GM12873 (cell line): ENCODE data around the gene KCNN2.

ENCODE experiments used
- CTCF ChIP-seq: IDR thresholded peaks from 2 replicates; pipeline ENCODE4 v1.5.1; 2012; ENCODE audit warnings: low read depth, mild to moderate bottlenecking, moderate library complexity, low read length, control low read depth; ENCODE audit not compliant: insufficient read depth; ENCODE audit errors: missing control alignments

KCNN2 gene

DNA sequence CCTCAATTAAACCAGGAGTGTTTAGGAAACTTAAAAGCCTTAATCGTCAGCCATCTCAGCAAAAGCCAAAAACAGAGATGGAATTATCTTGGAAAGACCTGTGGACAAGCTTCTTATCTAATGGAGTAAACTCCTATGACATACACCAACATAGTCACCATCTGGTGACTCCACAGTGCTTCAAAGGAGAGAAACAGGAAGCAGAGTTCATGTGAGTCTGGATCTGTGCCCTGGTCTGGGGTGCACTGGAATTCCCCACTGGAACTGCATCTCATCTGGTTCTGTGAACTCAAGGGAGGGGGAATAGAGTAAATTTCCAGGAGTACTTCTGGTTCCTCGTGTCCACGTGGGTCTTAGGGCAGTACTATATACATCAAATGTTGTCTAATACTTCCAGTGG lies 36.3 kb upstream of the KCNN2 start:
- no peak for TF ChIP-seq CTCF

DNA sequence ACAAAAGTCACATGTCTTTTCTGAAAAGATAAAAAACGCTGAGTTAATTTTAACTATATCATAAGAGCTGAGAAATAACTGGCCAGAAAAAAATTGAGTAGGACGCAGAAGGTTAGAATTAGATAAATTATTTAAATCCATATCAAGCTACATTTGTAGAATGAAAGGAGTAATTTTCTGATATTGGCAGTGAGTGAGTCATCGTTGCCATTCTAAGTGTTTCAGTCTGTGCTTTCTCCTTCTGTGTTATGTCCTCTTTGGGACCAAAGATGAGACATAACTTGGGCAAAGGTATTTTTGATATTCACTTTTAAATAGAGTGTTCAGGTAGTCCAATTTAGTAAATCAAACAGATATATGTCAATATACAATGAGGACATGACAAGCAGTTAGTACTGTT lies 34.4 kb upstream of the KCNN2 start:
- TF ChIP-seq CTCF: no peak

DNA sequence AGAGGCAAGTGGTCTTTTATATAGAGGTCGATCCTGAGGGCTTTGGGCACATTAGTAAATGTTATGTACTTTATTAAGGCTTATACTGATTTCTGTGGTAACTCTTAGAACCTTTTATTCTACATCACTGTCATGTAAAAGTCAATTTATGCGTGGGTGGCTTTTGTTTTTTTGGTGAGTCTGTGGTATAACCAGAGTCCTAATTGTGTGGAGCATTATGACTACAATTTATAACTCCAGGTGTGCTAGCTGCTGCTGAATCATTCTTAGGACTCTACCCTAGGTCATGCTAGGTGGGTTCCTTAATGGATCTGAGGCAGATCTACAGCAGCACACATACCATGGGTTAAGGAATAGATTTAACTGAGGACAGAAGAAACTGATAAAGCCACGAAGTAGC lies 33.9 kb upstream of the KCNN2 start:
- no peak for TF ChIP-seq CTCF

GRCh38 chr5:114330916-114331531 lies 30.8 kb upstream of the KCNN2 start:
- no peak for TF ChIP-seq CTCF

DNA sequence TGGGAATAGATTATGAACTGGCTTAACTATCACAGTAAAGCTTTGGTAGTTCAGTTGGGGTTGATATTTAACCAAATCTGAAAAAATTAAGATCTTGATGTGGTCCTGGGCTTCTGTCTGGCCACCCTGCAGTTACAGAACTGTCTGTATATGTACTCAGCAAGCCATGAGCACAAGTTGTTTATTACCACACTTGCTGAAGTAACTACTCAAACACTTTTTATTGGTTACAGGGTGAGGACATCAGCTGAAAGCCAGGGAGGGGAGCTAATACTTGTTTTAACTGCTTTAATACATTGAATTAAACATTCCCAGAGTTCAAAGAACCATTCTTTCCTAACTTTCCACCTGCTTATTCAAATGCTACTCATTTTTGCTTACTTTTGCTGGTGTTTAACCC lies 29.4 kb upstream of the KCNN2 start:
- no peak for TF ChIP-seq CTCF

- TF ChIP-seq CTCF: no peak
Observed at GRCh38 chr5:114332925-114333324, 28.9 kb upstream of the KCNN2 start.

DNA sequence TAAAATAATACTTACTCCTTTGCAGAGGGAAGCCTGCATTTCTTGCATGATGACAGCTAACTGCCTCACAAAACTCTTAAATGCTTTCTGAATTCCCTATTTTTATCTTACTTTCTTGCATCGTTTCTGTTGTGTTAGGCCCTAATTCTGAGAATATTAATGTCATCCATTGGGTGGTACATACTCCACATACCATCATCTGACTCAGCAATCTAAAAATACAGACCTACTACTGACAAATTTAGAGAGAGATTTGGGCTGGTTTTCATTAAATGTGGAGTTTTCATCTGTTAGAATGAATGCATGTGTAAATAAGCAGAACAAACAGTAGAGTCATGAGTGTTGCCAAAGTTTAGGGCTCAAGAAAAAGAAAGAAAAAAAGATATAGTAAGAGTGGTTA lies 26.5 kb upstream of the KCNN2 start:
- no peak for TF ChIP-seq CTCF
